GM23338 (cell line): ENCODE results near the gene KRT78.
"Not testable (repeated sequence)": the region's sequence is repeated elsewhere in the genome, so short reads cannot be mapped to it uniquely, and the experiment has no call there.

ENCODE experiments used
- CREB1 ChIP-seq: fragments of 250-450 bp; sonication (Bioruptor Pico); IDR thresholded peaks from 2 replicates; pipeline ENCODE4 v1.5.0; 2020; ENCODE audit warnings: low read depth, mild to moderate bottlenecking, moderate library complexity
- CTCF ChIP-seq, 2 experiments: fragments of 200-600 bp in 1 of 2; sonication (generic) in 1 of 2; conservative IDR thresholded peaks; 2 replicates each; pipeline versions ENCODE4 v1.5.1 to v1.6.1; 2016 to 2017; ENCODE audit warnings: antibody characterized with exemption in 2 of 2, low read depth in 2 of 2, mild to moderate bottlenecking in 2 of 2, moderate library complexity in 1 of 2
- ETS1 ChIP-seq: IDR thresholded peaks from 2 replicates; pipeline ENCODE4 v1.6.1; 2016; ENCODE audit warnings: antibody characterized with exemption
- EZH2 ChIP-seq: fragments of 200-600 bp; sonication (generic); IDR thresholded peaks from one replicate; pipeline ENCODE4 v1.8.0; 2017; ENCODE audit warnings: antibody characterized with exemption, mild to moderate bottlenecking, low read depth; ENCODE audit not compliant: unreplicated experiment
- EZH2phosphoT487 ChIP-seq: fragments of 200-600 bp; sonication (generic); IDR thresholded peaks from one replicate; pipeline ENCODE4 v1.8.1; 2018; ENCODE audit warnings: antibody characterized with exemption; ENCODE audit not compliant: unreplicated experiment
- JUNB ChIP-seq: IDR thresholded peaks from one replicate; pipeline ENCODE4 v1.6.1; 2016; ENCODE audit warnings: antibody characterized with exemption; ENCODE audit not compliant: unreplicated experiment
- POLR2AphosphoS5 ChIP-seq: IDR thresholded peaks from 2 replicates; pipeline ENCODE4 v1.6.1; 2016; ENCODE audit warnings: antibody characterized with exemption, low read depth
- STAT1 ChIP-seq: IDR thresholded peaks from one replicate; pipeline ENCODE4 v1.6.1; 2016; ENCODE audit warnings: antibody characterized with exemption; ENCODE audit not compliant: unreplicated experiment
- ZNF114 ChIP-seq: fragments of 250-450 bp; sonication (Bioruptor Pico); IDR thresholded peaks from 2 replicates; pipeline ENCODE4 v1.5.0; 2020; ENCODE audit warnings: mild to moderate bottlenecking, moderate library complexity
- TF ChIP-seq, protein P1 (sequence below): IDR thresholded peaks from one replicate; pipeline ENCODE4 v1.6.1; 2018; ENCODE audit warnings: antibody characterized with exemption; ENCODE audit not compliant: unreplicated experiment

GRCh38 chr12:52795332-52795674, 53.5 kb downstream of the KRT78 start:
- not testable (repeated sequence) for TF ChIP-seq EZH2; CTCF (conservative IDR thresholded peaks at IDR 0.05; ENCODE audit: low read depth in 2 of 2); POLR2AphosphoS5; JUNB; EZH2phosphoT487; CREB1 (CRISPR knock-in tag); ZNF114; ETS1; STAT1
- TF ChIP-seq, protein P1, sequence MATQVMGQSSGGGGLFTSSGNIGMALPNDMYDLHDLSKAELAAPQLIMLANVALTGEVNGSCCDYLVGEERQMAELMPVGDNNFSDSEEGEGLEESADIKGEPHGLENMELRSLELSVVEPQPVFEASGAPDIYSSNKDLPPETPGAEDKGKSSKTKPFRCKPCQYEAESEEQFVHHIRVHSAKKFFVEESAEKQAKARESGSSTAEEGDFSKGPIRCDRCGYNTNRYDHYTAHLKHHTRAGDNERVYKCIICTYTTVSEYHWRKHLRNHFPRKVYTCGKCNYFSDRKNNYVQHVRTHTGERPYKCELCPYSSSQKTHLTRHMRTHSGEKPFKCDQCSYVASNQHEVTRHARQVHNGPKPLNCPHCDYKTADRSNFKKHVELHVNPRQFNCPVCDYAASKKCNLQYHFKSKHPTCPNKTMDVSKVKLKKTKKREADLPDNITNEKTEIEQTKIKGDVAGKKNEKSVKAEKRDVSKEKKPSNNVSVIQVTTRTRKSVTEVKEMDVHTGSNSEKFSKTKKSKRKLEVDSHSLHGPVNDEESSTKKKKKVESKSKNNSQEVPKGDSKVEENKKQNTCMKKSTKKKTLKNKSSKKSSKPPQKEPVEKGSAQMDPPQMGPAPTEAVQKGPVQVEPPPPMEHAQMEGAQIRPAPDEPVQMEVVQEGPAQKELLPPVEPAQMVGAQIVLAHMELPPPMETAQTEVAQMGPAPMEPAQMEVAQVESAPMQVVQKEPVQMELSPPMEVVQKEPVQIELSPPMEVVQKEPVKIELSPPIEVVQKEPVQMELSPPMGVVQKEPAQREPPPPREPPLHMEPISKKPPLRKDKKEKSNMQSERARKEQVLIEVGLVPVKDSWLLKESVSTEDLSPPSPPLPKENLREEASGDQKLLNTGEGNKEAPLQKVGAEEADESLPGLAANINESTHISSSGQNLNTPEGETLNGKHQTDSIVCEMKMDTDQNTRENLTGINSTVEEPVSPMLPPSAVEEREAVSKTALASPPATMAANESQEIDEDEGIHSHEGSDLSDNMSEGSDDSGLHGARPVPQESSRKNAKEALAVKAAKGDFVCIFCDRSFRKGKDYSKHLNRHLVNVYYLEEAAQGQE = not testable (repeated sequence)
